CD14-positive monocyte (primary cell): ENCODE data around the gene RYR2. TPM values are rescaled to one million over a fixed set of nuclear protein-coding genes. Genes with fewer than 3 reads are reported as not detected.

Source experiments
- DNase-seq, 3 donors: peaks; one replicate each; pipeline ENCODE4 v3.0.0-alpha.2; 2011 to 2022
- H2AFZ ChIP-seq: 2 replicates; pipeline ENCODE4 v1.6.0; 2012; ENCODE audit warnings: mild to moderate bottlenecking, low read depth, low read length, inconsistent platforms; ENCODE audit not compliant: insufficient read depth, poor library complexity, severe bottlenecking
- H3K27ac ChIP-seq, 2 donors: 1 replicate in 1 of 2; 2 replicates in 1 of 2; pipeline ENCODE4 v1.5.1; 2012 to 2013; ENCODE audit warnings: low read length in 2 of 2, control low read depth in 1 of 2, inconsistent platforms in 1 of 2, low read depth in 1 of 2, mild to moderate bottlenecking in 1 of 2
- H3K27me3 ChIP-seq, 2 donors: one replicate each; pipeline versions ENCODE4 v1.6.0 to v1.6.1; 2011 to 2013; ENCODE audit warnings: low read length in 2 of 2; ENCODE audit not compliant: control insufficient read depth in 2 of 2, insufficient read depth in 2 of 2
- H3K36me3 ChIP-seq, 2 donors: replicated peaks in 1 of 2; 1 replicate in 1 of 2; 2 replicates in 1 of 2; pipeline versions ENCODE4 v1.5.1 to v1.6.1; 2012 to 2013; ENCODE audit warnings: low read length in 2 of 2, control low read depth in 1 of 2, inconsistent platforms in 1 of 2, mild to moderate bottlenecking in 1 of 2; ENCODE audit not compliant: insufficient read depth in 2 of 2, control insufficient read depth in 1 of 2
- H3K4me1 ChIP-seq, 2 donors: 1 replicate in 1 of 2; 2 replicates in 1 of 2; pipeline versions ENCODE4 v1.5.1 to v1.6.1; 2012 to 2013; ENCODE audit warnings: low read length in 2 of 2, control low read depth in 1 of 2, inconsistent platforms in 1 of 2, mild to moderate bottlenecking in 1 of 2, moderate library complexity in 1 of 2; ENCODE audit not compliant: insufficient read depth in 2 of 2, control insufficient read depth in 1 of 2
- H3K4me2 ChIP-seq: replicated peaks from 2 replicates; pipeline ENCODE3; 2012; ENCODE audit warnings: low read length, moderate library complexity, mild to moderate bottlenecking; ENCODE audit not compliant: poor library complexity, severe bottlenecking; ENCODE audit errors: extremely low read depth
- H3K4me3 ChIP-seq, 3 experiments: fragments of 200-600 bp in 1 of 3; sonication (generic) in 1 of 3; replicated peaks in 1 of 3; 1 replicate in 2 of 3; 2 replicates in 1 of 3; pipeline ENCODE4 v1.5.1; 2011 to 2013; ENCODE audit warnings: low read length in 3 of 3, mild to moderate bottlenecking in 3 of 3, control low read depth in 2 of 3, low read depth in 2 of 3, inconsistent platforms in 1 of 3, moderate library complexity in 1 of 3
- H3K79me2 ChIP-seq: 2 replicates; pipeline ENCODE4 v1.6.0; 2012; ENCODE audit warnings: mild to moderate bottlenecking, control low read depth, inconsistent platforms, low read length, moderate library complexity; ENCODE audit not compliant: insufficient read depth
- H3K9ac ChIP-seq: 2 replicates; pipeline ENCODE4 v1.6.0; 2017; ENCODE audit warnings: low read length, mild to moderate bottlenecking; ENCODE audit not compliant: insufficient read depth, poor library complexity, severe bottlenecking
- H3K9me3 ChIP-seq, 2 donors: replicated peaks in 1 of 2; 1 replicate in 1 of 2; 2 replicates in 1 of 2; pipeline versions ENCODE4 v1.5.1 to v1.6.1; 2012 to 2013; ENCODE audit warnings: low read length in 2 of 2, control low read depth in 1 of 2; ENCODE audit not compliant: control insufficient read depth in 1 of 2, insufficient read depth in 1 of 2
- H4K20me1 ChIP-seq: 2 replicates; pipeline ENCODE4 v1.6.0; 2012; ENCODE audit warnings: mild to moderate bottlenecking, low read length, control low read depth, moderate library complexity; ENCODE audit not compliant: insufficient read depth
- H3K27ac Mint-ChIP-seq, 7 donors: one replicate each; pipeline ENCODE4 v1.8.0; 2020; ENCODE audit warnings: mild to moderate bottlenecking in 7 of 7, mixed read lengths in 7 of 7, moderate library complexity in 6 of 7, inconsistent platforms in 2 of 7
- H3K27me3 Mint-ChIP-seq, 3 donors: one replicate each; pipeline ENCODE4 v1.8.0; 2021 to 2022; ENCODE audit warnings: low read depth in 3 of 3, mild to moderate bottlenecking in 3 of 3, mixed read lengths in 3 of 3, moderate library complexity in 3 of 3, inconsistent platforms in 1 of 3
- H3K36me3 Mint-ChIP-seq, 2 donors: one replicate each; pipeline ENCODE4 v1.8.0; 2020; ENCODE audit warnings: mixed read lengths in 2 of 2, inconsistent platforms in 1 of 2, mild to moderate bottlenecking in 1 of 2
- H3K4me1 Mint-ChIP-seq: one replicate; pipeline ENCODE4 v1.8.0; 2020; ENCODE audit warnings: mild to moderate bottlenecking, mixed read lengths
- H3K4me3 Mint-ChIP-seq, 2 donors: one replicate each; pipeline ENCODE4 v1.8.0; 2020; ENCODE audit warnings: mild to moderate bottlenecking in 2 of 2, mixed read lengths in 2 of 2, moderate library complexity in 1 of 2
- H3K9me3 Mint-ChIP-seq, 7 donors: one replicate each; pipeline ENCODE4 v1.8.0; 2020 to 2022; ENCODE audit warnings: mixed read lengths in 7 of 7, mild to moderate bottlenecking in 6 of 7, moderate library complexity in 6 of 7, inconsistent platforms in 2 of 7
- CTCF ChIP-seq: fragments of 200-600 bp; IDR thresholded peaks from one replicate; pipeline ENCODE4 v1.8.0; 2022; ENCODE audit warnings: antibody characterized with exemption, mild to moderate bottlenecking
- WGBS: methylation state at CpG from one replicate; pipeline ENCODE4 v1.1.5; 2013; ENCODE audit warnings: missing lambda C conversion rate; ENCODE audit not compliant: insufficient coverage; 5-methylcytosine and 5-hydroxymethylcytosine counted together
- intact Hi-C, 2 donors: fragments of 100-400 bp; cut with micrococcal nuclease; formaldehyde crosslinking; loops; one replicate each; pipeline versions ENCODE4 v1.15.0 to v1.15.1; 2023
- polyA plus RNA-seq, 3 donors: library from polyadenylated mRNA; depleted of rRNA in 1 of 3; unstranded in 2 of 3; stranded (reverse) in 1 of 3; fragments of 300-500 nt in 2 of 3; fragments of >200 nt in 1 of 3; fragmentation: Illumina TruSeq in 2 of 3; gene quantifications; 1 replicate in 2 of 3; 2 replicates in 1 of 3; pipeline ENCODE4 v1.2.3, GENCODE V29; 2012 to 2021

The RYR2 gene
- polyA plus RNA-seq, 3 donors, result not detected

GRCh38 chr1:237223419-237223818, 181.4 kb downstream of the RYR2 start:
- Histone ChIP-seq H3K36me3 (no peaks in the 10 kb centered on the region), H2AFZ (no peak overlapping the region), H4K20me1 (no peaks in the 10 kb centered on the region), H3K4me2 (no peak overlapping the region), H3K4me1 (no peaks in the 10 kb centered on the region), H3K4me3 (no peak overlapping the region), H3K27ac (no peak overlapping the region), H3K9ac (no peak overlapping the region), H3K9me3 (peaks cover 0 to 5% of the 10 kb centered on the region in 2 donors), H3K79me2 (no peaks in the 10 kb centered on the region), H3K27me3 (no peaks in the 10 kb centered on the region)
- no peak for DNase-seq
- Mint-ChIP-seq H3K4me1 (no peaks in the 10 kb centered on the region), H3K36me3 (no peaks in the 10 kb centered on the region), H3K27me3 (no peaks in the 10 kb centered on the region), H3K9me3 (peaks cover 0 to 8% (median 5%) of the 10 kb centered on the region in 7 donors), H3K27ac (no peak overlapping the region), H3K4me3 (no peak overlapping the region)
- intact Hi-C loops, result no loop called here
- TF ChIP-seq CTCF, result no peak
- no CpG with 5 or more reads among the region's 2 CpGs for WGBS

- no peak overlapping the region for H3K4me3 ChIP-seq
- 90% methylated on average over 6 of the region's 13 CpGs for WGBS
Observed at GRCh38 chr1:237226177-237226944, 184.4 kb downstream of the RYR2 start.

More at GRCh38 chr1:237226177-237226944, 184.4 kb downstream of the RYR2 start:
- Histone ChIP-seq H4K20me1 (no peaks in the 10 kb centered on the region), H3K36me3 (no peaks in the 10 kb centered on the region), H3K4me2 (no peak overlapping the region), H3K9me3 (peaks cover 0 to 5% of the 10 kb centered on the region in 2 donors), H2AFZ (no peak overlapping the region), H3K27ac (no peak overlapping the region), H3K79me2 (no peaks in the 10 kb centered on the region), H3K27me3 (no peaks in the 10 kb centered on the region), H3K9ac (no peak overlapping the region), H3K4me1 (no peaks in the 10 kb centered on the region)
- no peak for TF ChIP-seq CTCF
- no peak overlapping the region for H3K4me3 Mint-ChIP-seq
- H3K36me3 Mint-ChIP-seq, result no peaks in the 10 kb centered on the region
- DNase-seq, result no peak
- H3K9me3 Mint-ChIP-seq, result peaks cover 0 to 8% (median 4%) of the 10 kb centered on the region in 7 donors
- intact Hi-C loops, result no loop called here
- H3K27ac Mint-ChIP-seq, result no peak overlapping the region
- no peaks in the 10 kb centered on the region for H3K4me1 Mint-ChIP-seq
- H3K27me3 Mint-ChIP-seq, result peaks cover 0 to 3% (median 0%) of the 10 kb centered on the region in 3 donors
